ENCODE data around the gene WIPF2. TPM values are rescaled to one million over a fixed set of nuclear protein-coding genes. Genes with fewer than 3 reads are reported as not detected.

Gene WIPF2
- total and polyA plus RNA-seq, 8 donors, result 6.3 to 21.7 (median 13.8) TPM

DNA sequence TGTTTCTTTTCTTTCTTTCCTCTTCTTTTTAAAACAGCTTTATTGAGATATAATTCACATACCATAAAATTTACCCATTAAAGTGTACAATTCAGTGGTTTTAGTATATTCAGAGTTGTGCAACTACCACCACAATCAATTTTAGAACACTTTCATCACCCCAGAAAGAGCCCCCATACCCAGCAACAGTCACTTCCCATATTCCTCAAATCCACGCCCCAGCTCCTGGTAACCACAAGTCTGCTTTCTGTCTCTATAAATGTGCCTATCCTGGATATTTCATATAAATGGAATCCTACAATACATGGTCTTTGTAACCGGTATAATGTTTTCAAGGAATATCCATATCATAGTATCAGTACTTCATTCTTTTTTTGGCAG lies 109.3 kb downstream of the WIPF2 start:
- FAIRE-seq, result no peak
- H3K27me3 ChIP-seq, result no peaks in the 10 kb centered on the region
- WGBS, 2 donors, result 92 to 97% methylated on average over 2 of the region's 2 CpGs
- TF ChIP-seq, protein P1, sequence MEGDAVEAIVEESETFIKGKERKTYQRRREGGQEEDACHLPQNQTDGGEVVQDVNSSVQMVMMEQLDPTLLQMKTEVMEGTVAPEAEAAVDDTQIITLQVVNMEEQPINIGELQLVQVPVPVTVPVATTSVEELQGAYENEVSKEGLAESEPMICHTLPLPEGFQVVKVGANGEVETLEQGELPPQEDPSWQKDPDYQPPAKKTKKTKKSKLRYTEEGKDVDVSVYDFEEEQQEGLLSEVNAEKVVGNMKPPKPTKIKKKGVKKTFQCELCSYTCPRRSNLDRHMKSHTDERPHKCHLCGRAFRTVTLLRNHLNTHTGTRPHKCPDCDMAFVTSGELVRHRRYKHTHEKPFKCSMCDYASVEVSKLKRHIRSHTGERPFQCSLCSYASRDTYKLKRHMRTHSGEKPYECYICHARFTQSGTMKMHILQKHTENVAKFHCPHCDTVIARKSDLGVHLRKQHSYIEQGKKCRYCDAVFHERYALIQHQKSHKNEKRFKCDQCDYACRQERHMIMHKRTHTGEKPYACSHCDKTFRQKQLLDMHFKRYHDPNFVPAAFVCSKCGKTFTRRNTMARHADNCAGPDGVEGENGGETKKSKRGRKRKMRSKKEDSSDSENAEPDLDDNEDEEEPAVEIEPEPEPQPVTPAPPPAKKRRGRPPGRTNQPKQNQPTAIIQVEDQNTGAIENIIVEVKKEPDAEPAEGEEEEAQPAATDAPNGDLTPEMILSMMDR (IDR thresholded peaks at IDR 0.05), result no peak
- no peak for DNase-seq
- no peak overlapping the region for H3K4me3 ChIP-seq
- no peaks in the 10 kb centered on the region for H3K9me3 ChIP-seq
- ATAC-seq, result no peak
- intact Hi-C loops (cut with DNase I), result no loop called here
- H3K36me3 ChIP-seq, result no peaks in the 10 kb centered on the region
- H3K4me1 ChIP-seq, result peaks cover 35 to 75% (median 59%) of the 10 kb centered on the region in 3 donors
- peak overlapping the region in 1 of 4 donors; percentile 18 for H3K27ac ChIP-seq

DNA sequence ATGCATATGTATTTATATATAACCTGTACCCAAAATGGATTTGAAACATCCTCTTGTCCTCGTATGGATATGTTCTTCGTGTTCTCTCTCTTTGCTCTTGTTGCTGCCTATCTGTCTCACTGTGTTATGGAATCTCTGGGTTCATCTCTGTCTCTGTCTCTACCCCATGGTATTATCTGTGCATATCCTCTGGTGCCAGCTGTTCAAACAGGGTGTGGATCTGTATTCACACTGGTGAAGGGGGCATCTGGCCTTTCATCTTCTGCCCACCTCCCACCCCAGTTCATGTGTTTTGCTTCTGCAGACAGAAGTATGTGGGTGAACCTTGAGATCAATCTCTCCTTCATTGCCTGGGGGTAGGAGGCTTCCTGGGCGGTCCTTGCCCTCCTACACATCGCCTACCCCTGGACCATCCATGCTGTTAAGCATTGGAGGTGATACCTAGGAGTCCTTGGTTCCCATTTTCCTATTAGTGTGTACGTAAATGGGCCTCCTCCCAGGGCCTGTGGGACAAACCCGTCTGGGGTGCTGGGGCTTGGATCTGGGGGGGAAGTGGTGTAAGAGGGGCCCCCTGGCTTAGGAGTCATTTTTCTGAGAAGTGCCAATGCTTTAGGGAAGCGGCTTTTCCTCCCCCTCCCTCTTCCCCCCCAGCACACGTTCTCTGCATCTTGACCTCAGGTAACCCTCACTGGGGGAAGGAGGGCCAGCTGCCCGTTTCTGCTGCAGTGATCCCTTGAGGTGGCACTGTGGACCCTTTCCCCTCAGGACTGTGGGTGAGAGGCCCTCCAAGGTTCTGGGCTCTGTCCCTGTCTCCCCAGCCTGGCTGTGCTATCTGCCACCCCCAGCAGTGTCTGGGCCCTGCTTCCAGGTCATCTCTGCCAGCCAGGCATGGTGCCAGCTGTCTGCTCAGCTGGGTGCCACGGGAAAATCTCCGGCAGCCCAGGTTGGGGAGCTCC lies 111.0 kb downstream of the WIPF2 start:
- peak overlapping the region in 3 of 4 donors; percentile 18 to 84 (median 76) for H3K27ac ChIP-seq

DNA sequence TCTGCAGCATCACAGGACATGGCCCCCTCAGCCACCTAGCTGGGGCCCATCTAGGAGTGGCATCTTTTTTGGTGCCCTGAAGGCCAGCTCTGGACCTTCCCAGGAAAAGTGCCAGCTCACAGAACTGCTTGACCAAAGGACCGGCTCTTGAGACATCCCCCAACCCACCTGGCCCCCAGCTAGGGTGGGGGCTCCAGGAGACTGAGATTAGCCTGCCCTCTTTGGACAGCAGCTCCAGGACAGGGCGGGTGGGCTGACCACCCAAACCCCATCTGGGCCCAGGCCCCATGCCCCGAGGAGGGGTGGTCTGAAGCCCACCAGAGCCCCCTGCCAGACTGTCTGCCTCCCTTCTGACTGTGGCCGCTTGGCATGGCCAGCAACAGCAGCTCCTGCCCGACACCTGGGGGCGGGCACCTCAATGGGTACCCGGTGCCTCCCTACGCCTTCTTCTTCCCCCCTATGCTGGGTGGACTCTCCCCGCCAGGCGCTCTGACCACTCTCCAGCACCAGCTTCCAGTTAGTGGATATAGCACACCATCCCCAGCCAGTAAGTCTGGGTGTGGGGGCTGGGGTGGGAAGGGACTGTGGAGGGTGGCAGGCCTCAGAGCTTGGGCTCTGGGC lies 111.9 kb downstream of the WIPF2 start:
- peak in 2 of 6 donors; percentile 45 to 77 for DNase-seq

More for the DNA sequence above, 111.0 kb downstream of the WIPF2 start:
- Histone ChIP-seq H3K4me3 (peak overlapping the region in 1 of 4 donors; percentile 25), H3K4me1 (peaks cover 36 to 82% (median 74%) of the 10 kb centered on the region in 3 donors), H3K36me3 (no peaks in the 10 kb centered on the region), H3K27me3 (no peaks in the 10 kb centered on the region), H3K9me3 (no peaks in the 10 kb centered on the region)
- peak; percentile 72 to 92 (median 84) for DNase-seq
- ATAC-seq, result peak; percentile 26 to 46 (median 38)
- 31 to 41% methylated on average over 9 to 11 of the region's 11 CpGs for WGBS, 2 donors
- intact Hi-C loops (cut with DNase I), result no loop called here
- TF ChIP-seq, protein P1 (IDR thresholded peaks at IDR 0.05), result no peak
- no peak for FAIRE-seq

DNA sequence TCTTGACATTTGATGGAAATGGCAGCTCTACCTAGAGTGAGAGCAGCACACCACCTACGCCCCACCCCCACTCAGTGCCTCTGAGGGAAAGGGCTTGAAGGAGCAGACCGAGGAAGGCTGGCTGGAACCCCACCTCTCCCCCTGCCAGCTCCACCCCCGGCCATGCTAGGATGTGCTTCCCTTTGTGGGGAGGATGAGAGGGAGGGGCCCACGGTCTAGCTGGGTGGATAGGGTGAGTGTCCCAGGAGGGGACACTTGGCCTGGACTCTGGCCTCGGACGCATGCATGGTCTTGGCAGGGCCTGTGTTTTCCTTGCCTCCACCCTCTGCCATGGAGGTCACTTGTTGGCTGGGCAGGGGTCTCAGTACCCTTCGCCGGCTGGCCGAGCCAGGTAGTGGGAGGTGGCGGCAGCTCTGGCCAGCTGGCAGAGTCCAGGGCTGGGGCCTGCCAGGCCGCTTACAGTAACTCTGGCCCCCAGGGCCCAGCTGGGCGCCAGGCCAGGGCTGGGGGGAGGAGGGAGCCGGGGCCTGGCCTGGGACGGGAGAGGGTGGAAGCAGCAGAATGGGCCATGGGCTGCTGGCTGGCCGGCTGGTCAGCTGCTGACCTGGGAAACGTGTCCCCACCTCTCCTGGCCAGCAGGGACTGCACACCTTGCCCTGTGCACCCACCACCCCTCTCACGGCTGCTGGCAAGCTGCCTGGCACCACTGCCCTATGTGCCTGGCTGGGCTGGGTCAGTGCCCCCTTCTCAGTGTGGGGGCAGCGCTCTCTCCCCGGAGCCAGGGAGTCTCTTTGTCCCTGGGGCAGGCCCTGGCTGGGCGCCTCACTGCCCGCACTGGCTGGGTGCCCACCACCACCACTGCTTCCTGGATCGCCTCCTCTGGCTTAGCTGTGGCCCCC lies 112.9 kb downstream of the WIPF2 start:
- Histone ChIP-seq H3K9me3 (no peaks in the 10 kb centered on the region), H3K27ac (peak overlapping the region; percentile 56 to 84 (median 68)), H3K36me3 (no peaks in the 10 kb centered on the region), H3K27me3 (no peaks in the 10 kb centered on the region), H3K4me3 (peak overlapping the region in 2 of 4 donors; percentile 14 to 25), H3K4me1 (peaks cover 36 to 68% (median 64%) of the 10 kb centered on the region in 3 donors)
- intact Hi-C loops (cut with DNase I), result no loop called here
- 5% methylated on average over 16 to 22 of the region's 22 CpGs for WGBS, 2 donors
- FAIRE-seq, result no peak
- ATAC-seq, result peak; percentile 83 to 93 (median 87)
- peak; percentile 89 to 95 (median 93) for DNase-seq
- TF ChIP-seq, protein P1 (IDR thresholded peaks at IDR 0.05), result no peak

More for the DNA sequence above, 111.9 kb downstream of the WIPF2 start:
- Histone ChIP-seq H3K4me1 (peaks cover 36 to 78% (median 73%) of the 10 kb centered on the region in 3 donors), H3K27ac (peak overlapping the region; percentile 18 to 84 (median 47)), H3K4me3 (peak overlapping the region in 1 of 4 donors; percentile 25), H3K36me3 (no peaks in the 10 kb centered on the region), H3K9me3 (no peaks in the 10 kb centered on the region), H3K27me3 (no peaks in the 10 kb centered on the region)
- ATAC-seq, result peak in 1 of 4 donors; percentile 1
- TF ChIP-seq, protein P1 (IDR thresholded peaks at IDR 0.05), result no peak
- FAIRE-seq, result no peak
- intact Hi-C loops (cut with DNase I), result no loop called here
- WGBS, 2 donors, result 82 to 84% methylated on average over 10 of the region's 10 CpGs

Small RNAs within 50 kb of the gene (microRNA-seq; reads per million reads assigned to microRNA genes)
- gene MIR6867, result 0 reads per million in 2 donors

Other genes starting within 250 kb of the WIPF2 start
- gene PSMD3, start 238.5 kb upstream of the WIPF2 start, total RNA-seq, result 10 to 100 TPM; 34.2 to 43.5 (median 39.5) TPM
- gene PSMD3, start 238.5 kb upstream of the WIPF2 start, polyA plus RNA-seq, result 10 to 100 TPM; 32.0 to 41.7 TPM
- gene CSF3, start 203.9 kb upstream of the WIPF2 start, total RNA-seq, result under 1 TPM in 2 of 6 donors, not detected in 4; 0.16 to 0.20 TPM
- gene CSF3, start 203.9 kb upstream of the WIPF2 start, polyA plus RNA-seq, result 1 to 10 TPM in 1 of 2 donors, under 1 TPM in 1; 0.27 to 3.5 TPM
- gene MED24, start 164.9 kb upstream of the WIPF2 start, total RNA-seq, result 10 to 100 TPM; 22.1 to 43.7 (median 29.1) TPM
- gene MED24, start 164.9 kb upstream of the WIPF2 start, polyA plus RNA-seq, result 10 to 100 TPM; 58.5 to 60.1 TPM
- 10 to 100 TPM; 13.8 to 28.1 (median 20.6) TPM for gene THRA, start 156.3 kb upstream of the WIPF2 start, total RNA-seq
- 10 to 100 TPM; 22.4 to 35.7 TPM for gene THRA, start 156.3 kb upstream of the WIPF2 start, polyA plus RNA-seq
- 10 to 100 TPM in 4 of 6 donors, 1 to 10 TPM in 2; 4.8 to 16.6 (median 11.2) TPM for gene NR1D1, start 118.7 kb upstream of the WIPF2 start, total RNA-seq
- gene NR1D1, start 118.7 kb upstream of the WIPF2 start, polyA plus RNA-seq, result 10 to 100 TPM; 11.0 to 17.5 TPM
- 10 to 100 TPM; 21.0 to 44.6 (median 29.2) TPM for gene MSL1, start 97.3 kb upstream of the WIPF2 start, total RNA-seq
- gene MSL1, start 97.3 kb upstream of the WIPF2 start, polyA plus RNA-seq, result 100 to 1,000 TPM in 1 of 2 donors, 10 to 100 TPM in 1; 71.0 to 105 TPM
- 10 to 100 TPM; 31.3 to 46.2 (median 40.8) TPM for gene CASC3, start 78.8 kb upstream of the WIPF2 start, total RNA-seq
- gene CASC3, start 78.8 kb upstream of the WIPF2 start, polyA plus RNA-seq, result 10 to 100 TPM; 35.2 to 42.3 TPM
- gene RAPGEFL1, start 41.8 kb upstream of the WIPF2 start, total RNA-seq, result 1 to 10 TPM; 2.6 to 4.9 (median 4.2) TPM
- gene RAPGEFL1, start 41.8 kb upstream of the WIPF2 start, polyA plus RNA-seq, result 10 to 100 TPM in 1 of 2 donors, 1 to 10 TPM in 1; 8.0 to 10.6 TPM
- 1 to 10 TPM in 5 of 6 donors, under 1 TPM in 1; 0.71 to 3.3 (median 2.0) TPM for gene CDC6, start 68.6 kb downstream of the WIPF2 start, total RNA-seq
- 1 to 10 TPM in 1 of 2 donors, under 1 TPM in 1; 0.75 to 1.1 TPM for gene CDC6, start 68.6 kb downstream of the WIPF2 start, polyA plus RNA-seq
- gene RARA, start 89.9 kb downstream of the WIPF2 start, total RNA-seq, result 10 to 100 TPM in 3 of 6 donors, 1 to 10 TPM in 3; 6.8 to 19.7 (median 10.1) TPM
- 10 to 100 TPM; 14.7 to 15.0 TPM for gene RARA, start 89.9 kb downstream of the WIPF2 start, polyA plus RNA-seq
- gene GJD3, start 145.4 kb downstream of the WIPF2 start, total RNA-seq, result under 1 TPM in 5 of 6 donors, not detected in 1; 0.19 to 0.67 (median 0.40) TPM
- under 1 TPM in 1 of 2 donors, not detected in 1; 0.09 TPM for gene GJD3, start 145.4 kb downstream of the WIPF2 start, polyA plus RNA-seq
- 1 to 10 TPM in 3 of 6 donors, under 1 TPM in 3; 0.19 to 4.4 (median 1.2) TPM for gene TOP2A, start 198.6 kb downstream of the WIPF2 start, total RNA-seq
- under 1 TPM; 0.42 to 0.76 TPM for gene TOP2A, start 198.6 kb downstream of the WIPF2 start, polyA plus RNA-seq
- 100 to 1,000 TPM in 3 of 6 donors, 10 to 100 TPM in 3; 30.2 to 190 (median 80.4) TPM for gene IGFBP4, start 224.1 kb downstream of the WIPF2 start, total RNA-seq
- 10 to 100 TPM; 58.7 to 72.3 TPM for gene IGFBP4, start 224.1 kb downstream of the WIPF2 start, polyA plus RNA-seq